HEK293 (cell line): ENCODE results near the gene ANO1.
"Not testable (repeated sequence)": the region's sequence is repeated elsewhere in the genome, so short reads cannot be mapped to it uniquely, and the experiment has no call there.

Experiments used
- CTCF ChIA-PET: fragments of 350-600 bp; formaldehyde crosslinking; extraction: SDS; loops from one replicate; lab custom pipeline; 2021; ENCODE audit warnings: antibody characterized with exemption; lab: Yijun Ruan, JAX
- POLR2A ChIA-PET: fragments of 300-600 bp; formaldehyde crosslinking; extraction: SDS; loops from one replicate; lab custom pipeline; 2020; ENCODE audit warnings: antibody characterized with exemption, inconsistent platforms; lab: Yijun Ruan, JAX
- H3K27ac ChIP-seq: fragments of 200-500 bp; sonication (Bioruptor generic); 2 replicates; pipeline ENCODE4 v1.5.1; 2014; ENCODE audit warnings: low read depth, low read length, control low read depth, inconsistent platforms; ENCODE audit errors: extremely low read depth
- H3K36me3 ChIP-seq, 2 experiments: fragments of 200-500 bp in 1 of 2; sonication (Bioruptor generic) in 1 of 2; 1 replicate in 1 of 2; 2 replicates in 1 of 2; pipeline ENCODE4 v1.5.1; 2014 to 2017; ENCODE audit warnings: inconsistent platforms in 2 of 2, low read length in 2 of 2; ENCODE audit not compliant: control insufficient read depth in 2 of 2, insufficient read depth in 1 of 2
- H3K4me1 ChIP-seq: fragments of 200-500 bp; sonication (Bioruptor generic); 2 replicates; pipeline ENCODE4 v1.5.1; 2014; ENCODE audit warnings: mild to moderate bottlenecking, low read length, inconsistent platforms; ENCODE audit not compliant: control insufficient read depth, insufficient read depth
- H3K4me3 ChIP-seq: 2 replicates; pipeline ENCODE4 v1.5.1; 2011; ENCODE audit warnings: low read depth, mild to moderate bottlenecking, control low read depth, low read length, moderate library complexity
- H3K9me3 ChIP-seq: fragments of 200-500 bp; sonication (Bioruptor generic); 2 replicates; pipeline ENCODE4 v1.5.1; 2014; ENCODE audit warnings: low read depth, low read length, inconsistent platforms; ENCODE audit not compliant: control insufficient read depth, insufficient read depth
- ZIC2 ChIP-seq: fragments of 450-650 bp; formaldehyde crosslinking; IDR thresholded peaks from 2 replicates; pipeline ENCODE4 v1.5.1; 2016; ENCODE audit warnings: missing biosample characterization, missing genetic modification characterization
- ZNF10 ChIP-seq: fragments of 450-650 bp; formaldehyde crosslinking; IDR thresholded peaks from 2 replicates; pipeline ENCODE4 v1.5.1; 2017; ENCODE audit warnings: missing biosample characterization, missing genetic modification characterization
- ZNF121 ChIP-seq: fragments of 450-650 bp; formaldehyde crosslinking; IDR thresholded peaks from 2 replicates; pipeline ENCODE4 v1.5.1; 2016; ENCODE audit warnings: missing biosample characterization, missing genetic modification characterization
- ZNF146 ChIP-seq: fragments of 450-650 bp; formaldehyde crosslinking; IDR thresholded peaks from 2 replicates; pipeline ENCODE4 v1.5.1; 2016; ENCODE audit warnings: missing biosample characterization, missing genetic modification characterization
- ZNF292 ChIP-seq: fragments of 450-650 bp; formaldehyde crosslinking; IDR thresholded peaks from 2 replicates; pipeline ENCODE4 v1.5.1; 2016; ENCODE audit warnings: low read depth, missing biosample characterization, missing genetic modification characterization, borderline replicate concordance
- ZNF37A ChIP-seq: fragments of 450-650 bp; IDR thresholded peaks from 2 replicates; pipeline ENCODE4 v1.5.1; 2018; ENCODE audit warnings: missing biosample characterization, missing genetic modification characterization
- ZNF555 ChIP-seq: fragments of 450-650 bp; formaldehyde crosslinking; conservative IDR thresholded peaks from 2 replicates; pipeline ENCODE4 v1.5.1; 2017; ENCODE audit warnings: missing biosample characterization, mild to moderate bottlenecking, missing genetic modification characterization, inconsistent platforms
- ZNF785 ChIP-seq: fragments of 450-650 bp; formaldehyde crosslinking; IDR thresholded peaks from 2 replicates; pipeline ENCODE4 v1.5.1; 2016; ENCODE audit warnings: missing biosample characterization, missing genetic modification characterization
- TF ChIP-seq, protein P1 (sequence below): fragments of 450-650 bp; formaldehyde crosslinking; conservative IDR thresholded peaks from 2 replicates; pipeline ENCODE4 v1.5.1; 2016; ENCODE audit warnings: low read depth, missing biosample characterization, missing genetic modification characterization
- TF ChIP-seq, protein P2 (sequence below): fragments of 450-650 bp; formaldehyde crosslinking; IDR thresholded peaks from 2 replicates; pipeline ENCODE4 v1.5.1; 2016; ENCODE audit warnings: missing biosample characterization, missing genetic modification characterization, borderline replicate concordance
- TF ChIP-seq, protein P3 (sequence below): fragments of 450-650 bp; formaldehyde crosslinking; IDR thresholded peaks from 2 replicates; pipeline ENCODE4 v1.5.1; 2016; ENCODE audit warnings: missing biosample characterization, missing genetic modification characterization
- TF ChIP-seq, protein P4 (sequence below): fragments of 450-650 bp; formaldehyde crosslinking; IDR thresholded peaks from 2 replicates; pipeline ENCODE4 v1.5.1; 2016; ENCODE audit warnings: missing biosample characterization, missing genetic modification characterization
- TF ChIP-seq, protein P5 (sequence below): fragments of 450-650 bp; formaldehyde crosslinking; IDR thresholded peaks from 2 replicates; pipeline ENCODE4 v1.5.1; 2016; ENCODE audit warnings: missing biosample characterization, missing genetic modification characterization

Gene ANO1

DNA sequence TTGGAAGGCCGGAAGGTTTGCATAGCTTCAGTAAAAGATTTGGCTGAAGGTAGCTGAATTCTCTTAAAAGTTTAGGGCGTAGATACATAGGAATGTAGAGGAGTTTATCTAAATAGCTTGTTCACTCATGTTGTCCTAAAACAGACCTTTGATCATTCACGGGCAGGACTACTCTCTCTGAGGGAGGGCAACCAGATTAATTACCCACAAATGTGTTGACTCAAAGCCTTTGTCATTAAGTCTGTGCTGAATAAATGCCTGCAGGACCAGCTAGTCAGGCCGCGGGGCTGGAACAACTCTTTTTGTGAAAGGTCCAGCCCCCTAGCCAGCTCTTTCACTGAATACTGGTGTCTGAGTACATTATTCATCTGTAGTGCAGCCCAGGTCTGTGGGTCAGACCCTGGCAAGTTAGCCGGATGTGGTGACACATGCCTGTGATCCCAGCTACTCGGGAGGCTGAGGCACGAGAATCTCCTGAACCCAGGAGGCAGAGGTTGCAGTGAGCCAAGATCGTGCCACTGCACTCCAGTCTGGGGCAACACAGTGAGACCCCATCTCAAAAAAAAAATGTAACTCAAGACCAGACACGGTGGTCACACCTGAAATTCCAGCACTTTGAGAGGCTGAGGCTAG, 122.2 kb downstream of the ANO1 start:
- TF ChIP-seq, protein P1, sequence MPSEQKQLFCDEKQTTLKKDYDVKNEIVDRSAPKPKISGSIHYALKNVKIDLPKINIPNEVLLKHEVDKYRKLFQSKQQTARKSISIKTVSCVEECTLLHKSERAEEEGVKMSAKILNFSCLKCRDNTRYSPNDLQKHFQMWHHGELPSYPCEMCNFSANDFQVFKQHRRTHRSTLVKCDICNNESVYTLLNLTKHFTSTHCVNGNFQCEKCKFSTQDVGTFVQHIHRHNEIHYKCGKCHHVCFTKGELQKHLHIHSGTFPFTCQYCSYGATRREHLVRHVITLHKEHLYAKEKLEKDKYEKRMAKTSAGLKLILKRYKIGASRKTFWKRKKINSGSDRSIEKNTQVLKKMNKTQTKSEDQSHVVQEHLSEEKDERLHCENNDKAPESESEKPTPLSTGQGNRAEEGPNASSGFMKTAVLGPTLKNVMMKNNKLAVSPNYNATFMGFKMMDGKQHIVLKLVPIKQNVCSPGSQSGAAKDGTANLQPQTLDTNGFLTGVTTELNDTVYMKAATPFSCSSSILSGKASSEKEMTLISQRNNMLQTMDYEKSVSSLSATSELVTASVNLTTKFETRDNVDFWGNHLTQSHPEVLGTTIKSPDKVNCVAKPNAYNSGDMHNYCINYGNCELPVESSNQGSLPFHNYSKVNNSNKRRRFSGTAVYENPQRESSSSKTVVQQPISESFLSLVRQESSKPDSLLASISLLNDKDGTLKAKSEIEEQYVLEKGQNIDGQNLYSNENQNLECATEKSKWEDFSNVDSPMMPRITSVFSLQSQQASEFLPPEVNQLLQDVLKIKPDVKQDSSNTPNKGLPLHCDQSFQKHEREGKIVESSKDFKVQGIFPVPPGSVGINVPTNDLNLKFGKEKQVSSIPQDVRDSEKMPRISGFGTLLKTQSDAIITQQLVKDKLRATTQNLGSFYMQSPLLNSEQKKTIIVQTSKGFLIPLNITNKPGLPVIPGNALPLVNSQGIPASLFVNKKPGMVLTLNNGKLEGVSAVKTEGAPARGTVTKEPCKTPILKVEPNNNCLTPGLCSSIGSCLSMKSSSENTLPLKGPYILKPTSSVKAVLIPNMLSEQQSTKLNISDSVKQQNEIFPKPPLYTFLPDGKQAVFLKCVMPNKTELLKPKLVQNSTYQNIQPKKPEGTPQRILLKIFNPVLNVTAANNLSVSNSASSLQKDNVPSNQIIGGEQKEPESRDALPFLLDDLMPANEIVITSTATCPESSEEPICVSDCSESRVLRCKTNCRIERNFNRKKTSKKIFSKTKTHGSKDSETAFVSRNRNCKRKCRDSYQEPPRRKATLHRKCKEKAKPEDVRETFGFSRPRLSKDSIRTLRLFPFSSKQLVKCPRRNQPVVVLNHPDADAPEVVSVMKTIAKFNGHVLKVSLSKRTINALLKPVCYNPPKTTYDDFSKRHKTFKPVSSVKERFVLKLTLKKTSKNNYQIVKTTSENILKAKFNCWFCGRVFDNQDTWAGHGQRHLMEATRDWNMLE (tag by site-specific recombination) = no peak
- TF ChIP-seq ZNF121 = 0 out of 2 replicates have a peak, but pooled peaks have one; percentile 66
- TF ChIP-seq, protein P2, sequence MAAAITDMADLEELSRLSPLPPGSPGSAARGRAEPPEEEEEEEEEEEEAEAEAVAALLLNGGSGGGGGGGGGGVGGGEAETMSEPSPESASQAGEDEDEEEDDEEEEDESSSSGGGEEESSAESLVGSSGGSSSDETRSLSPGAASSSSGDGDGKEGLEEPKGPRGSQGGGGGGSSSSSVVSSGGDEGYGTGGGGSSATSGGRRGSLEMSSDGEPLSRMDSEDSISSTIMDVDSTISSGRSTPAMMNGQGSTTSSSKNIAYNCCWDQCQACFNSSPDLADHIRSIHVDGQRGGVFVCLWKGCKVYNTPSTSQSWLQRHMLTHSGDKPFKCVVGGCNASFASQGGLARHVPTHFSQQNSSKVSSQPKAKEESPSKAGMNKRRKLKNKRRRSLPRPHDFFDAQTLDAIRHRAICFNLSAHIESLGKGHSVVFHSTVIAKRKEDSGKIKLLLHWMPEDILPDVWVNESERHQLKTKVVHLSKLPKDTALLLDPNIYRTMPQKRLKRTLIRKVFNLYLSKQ = no peak
- Histone ChIP-seq H3K4me1 (0 out of 2 replicates have a peak, but pooled peaks cover 2% of the 10 kb centered on the region), H3K36me3 (peaks cover 0 to 8% of the 10 kb centered on the region in 2 experiments; a peak in 1 of 3 replicates), H3K9me3 (no peaks in the 10 kb centered on the region), H3K27ac (no peak overlapping the region), H3K4me3 (no peak overlapping the region)
- ChIA-PET POLR2A (no interaction called here), CTCF (interaction anchor here (0.6 to 1.8 kb wide), 7 partner anchors 9 to 517 kb away, joined by 3 to 7 read pairs (median 3); no protein-coding TSS in a partner anchor)

DNA sequence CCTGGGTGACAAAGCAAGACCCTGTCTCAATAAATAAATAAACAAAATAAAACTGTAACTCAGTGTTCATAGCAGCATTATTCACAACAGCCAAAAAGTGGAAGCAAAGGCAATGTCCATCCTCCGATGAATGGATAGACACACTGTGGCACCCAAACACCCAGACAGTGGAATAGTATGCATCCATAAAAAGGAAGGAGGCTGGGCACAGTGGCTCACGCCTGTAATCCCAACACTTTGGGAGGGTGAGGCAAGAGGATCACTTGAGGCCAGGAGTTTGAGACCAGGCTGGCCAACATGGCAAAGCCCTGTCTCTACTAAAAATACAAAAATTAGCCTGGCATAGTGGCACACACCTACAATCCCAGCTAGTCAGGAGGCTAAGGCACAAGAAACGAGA, 122.9 kb downstream of the ANO1 start:
- peaks cover 0 to 15% of the 10 kb centered on the region in 2 experiments; a peak in 1 of 3 replicates for H3K36me3 ChIP-seq
- H3K9me3 ChIP-seq, H3K27ac ChIP-seq, POLR2A ChIA-PET, H3K4me3 ChIP-seq, H3K4me1 ChIP-seq: not testable (repeated sequence)
- TF ChIP-seq ZNF146 (tag by site-specific recombination) = peak; percentile 80
- CTCF ChIA-PET = interaction anchor here (0.6 to 1.8 kb wide), 5 partner anchors 9 to 299 kb away, joined by 3 to 7 read pairs (median 6); no protein-coding TSS in a partner anchor

DNA sequence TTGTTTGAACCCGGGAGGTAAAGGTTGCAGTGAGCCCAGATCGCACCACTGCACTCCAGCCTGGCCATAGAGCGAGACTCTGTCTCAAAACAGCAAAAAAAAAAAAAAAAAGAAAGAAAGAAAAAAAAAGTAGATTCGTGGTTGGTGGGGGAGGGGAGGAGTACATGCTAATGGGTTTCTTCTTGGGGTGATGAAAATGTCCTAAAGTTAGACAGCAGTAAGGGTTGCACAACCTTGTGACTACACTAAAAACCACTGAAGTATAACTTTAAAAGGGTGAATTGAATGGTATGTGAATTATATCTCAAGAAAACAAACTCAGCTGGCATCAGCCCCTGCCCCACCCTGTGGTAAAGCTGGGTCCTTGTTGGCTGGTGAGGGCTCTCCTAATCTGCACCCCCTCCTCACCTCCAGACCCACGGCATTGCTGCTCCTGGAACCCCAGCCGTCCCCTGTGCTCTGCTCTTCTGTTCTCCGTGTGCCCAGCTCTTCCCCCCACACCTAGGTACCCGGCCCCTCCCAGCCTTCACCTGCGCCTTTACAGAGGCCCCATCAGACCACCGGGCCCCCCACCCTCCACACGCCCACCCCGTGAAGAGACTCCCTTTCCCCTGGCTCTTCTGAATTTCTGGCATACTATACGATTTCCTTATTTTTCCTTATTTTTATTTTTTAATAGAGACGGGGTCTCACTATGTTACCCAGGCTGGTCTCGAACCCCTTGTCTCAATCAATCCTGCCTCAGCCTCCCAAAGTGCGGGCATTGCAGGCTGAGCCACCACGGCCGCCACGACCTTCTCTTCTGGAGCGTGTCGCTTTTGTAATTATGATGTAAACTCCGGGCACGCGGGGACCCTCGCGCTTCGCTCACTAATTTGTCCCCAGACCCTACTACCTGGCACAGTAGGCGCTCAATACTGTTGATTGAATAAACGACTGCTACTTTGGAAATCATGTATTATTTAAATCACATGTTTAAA, 124.1 kb downstream of the ANO1 start:
- POLR2A ChIA-PET = interaction anchor here (1.7 kb wide), 1 partner anchor 69 kb away, joined by 8 read pairs; no protein-coding TSS in a partner anchor
- Histone ChIP-seq H3K9me3 (no peaks in the 10 kb centered on the region), H3K4me1 (0 out of 2 replicates have a peak, but pooled peaks cover 2% of the 10 kb centered on the region), H3K27ac (no peak overlapping the region), H3K4me3 (no peak overlapping the region; the same call in 1 of the 2 replicates), H3K36me3 (peaks cover 0 to 26% of the 10 kb centered on the region in 2 experiments; a peak in 1 of 3 replicates)
- CTCF ChIA-PET = interaction anchor here (0.6 to 1.8 kb wide), 4 partner anchors 10 to 286 kb away, joined by 3 to 6 read pairs (median 3); no protein-coding TSS in a partner anchor
- no peak for TF ChIP-seq ZNF10 (tag by site-specific recombination)
- TF ChIP-seq, protein P3, sequence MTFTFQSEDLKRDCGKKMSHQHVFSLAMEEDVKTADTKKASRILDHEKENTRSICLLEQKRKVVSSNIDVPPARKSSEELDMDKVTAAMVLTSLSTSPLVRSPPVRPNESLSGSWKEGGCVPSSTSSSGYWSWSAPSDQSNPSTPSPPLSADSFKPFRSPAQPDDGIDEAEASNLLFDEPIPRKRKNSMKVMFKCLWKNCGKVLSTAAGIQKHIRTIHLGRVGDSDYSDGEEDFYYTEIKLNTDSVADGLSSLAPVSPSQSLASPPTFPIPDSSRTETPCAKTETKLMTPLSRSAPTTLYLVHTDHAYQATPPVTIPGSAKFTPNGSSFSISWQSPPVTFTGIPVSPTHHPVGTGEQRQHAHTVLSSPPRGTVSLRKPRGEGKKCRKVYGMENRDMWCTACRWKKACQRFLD = no peak
- TF ChIP-seq, protein P4, sequence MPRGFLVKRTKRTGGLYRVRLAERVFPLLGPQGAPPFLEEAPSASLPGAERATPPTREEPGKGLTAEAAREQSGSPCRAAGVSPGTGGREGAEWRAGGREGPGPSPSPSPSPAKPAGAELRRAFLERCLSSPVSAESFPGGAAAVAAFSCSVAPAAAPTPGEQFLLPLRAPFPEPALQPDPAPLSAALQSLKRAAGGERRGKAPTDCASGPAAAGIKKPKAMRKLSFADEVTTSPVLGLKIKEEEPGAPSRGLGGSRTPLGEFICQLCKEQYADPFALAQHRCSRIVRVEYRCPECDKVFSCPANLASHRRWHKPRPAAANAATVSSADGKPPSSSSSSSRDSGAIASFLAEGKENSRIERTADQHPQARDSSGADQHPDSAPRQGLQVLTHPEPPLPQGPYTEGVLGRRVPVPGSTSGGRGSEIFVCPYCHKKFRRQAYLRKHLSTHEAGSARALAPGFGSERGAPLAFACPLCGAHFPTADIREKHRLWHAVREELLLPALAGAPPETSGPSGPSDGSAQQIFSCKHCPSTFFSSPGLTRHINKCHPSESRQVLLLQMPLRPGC = no peak
- no peak for TF ChIP-seq ZIC2 (tag by site-specific recombination)
- TF ChIP-seq, protein P5, sequence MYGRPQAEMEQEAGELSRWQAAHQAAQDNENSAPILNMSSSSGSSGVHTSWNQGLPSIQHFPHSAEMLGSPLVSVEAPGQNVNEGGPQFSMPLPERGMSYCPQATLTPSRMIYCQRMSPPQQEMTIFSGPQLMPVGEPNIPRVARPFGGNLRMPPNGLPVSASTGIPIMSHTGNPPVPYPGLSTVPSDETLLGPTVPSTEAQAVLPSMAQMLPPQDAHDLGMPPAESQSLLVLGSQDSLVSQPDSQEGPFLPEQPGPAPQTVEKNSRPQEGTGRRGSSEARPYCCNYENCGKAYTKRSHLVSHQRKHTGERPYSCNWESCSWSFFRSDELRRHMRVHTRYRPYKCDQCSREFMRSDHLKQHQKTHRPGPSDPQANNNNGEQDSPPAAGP (tag by site-specific recombination) = no peak
- TF ChIP-seq ZNF555 (tag by site-specific recombination) = no peak
- no peak for TF ChIP-seq ZNF785 (tag by site-specific recombination)
- no peak for TF ChIP-seq ZNF37A (tag by site-specific recombination)
- TF ChIP-seq ZNF292 (tag by site-specific recombination) = no peak
